ENCODE measurements around the gene SERPINB4.

GRCh38 chr18:63664571-63664970 is 20.5 kb upstream of the SERPINB4 start:
- TF ChIP-seq CTCF (IDR thresholded peaks at IDR 0.05) (no peak), EZH2 (IDR thresholded peaks at IDR 0.05) (no peak), EZH2phosphoT487 (IDR thresholded peaks at IDR 0.05) (no peak)
